ENCODE measurements around the gene THRSP.

DNA sequence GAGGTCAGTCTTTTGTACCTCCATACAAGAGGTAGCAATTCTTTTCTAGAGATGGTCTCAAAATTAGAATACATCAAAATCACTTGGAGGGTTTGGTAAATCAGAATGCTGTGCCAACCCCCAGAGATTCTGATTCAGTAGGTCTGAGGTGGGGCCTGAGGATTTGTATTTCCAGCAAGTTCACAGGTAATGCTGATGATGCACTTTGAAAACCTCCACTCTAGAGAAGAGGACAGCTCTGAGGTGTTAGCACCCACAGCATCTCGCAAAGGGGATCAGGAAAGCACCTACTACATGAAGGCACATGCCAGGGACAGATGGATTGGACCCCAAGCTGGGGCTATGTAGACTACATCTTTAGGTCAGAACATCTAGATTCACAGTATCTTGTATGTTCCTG, 47.8 kb upstream of the THRSP start:
- TF ChIP-seq, protein P1, sequence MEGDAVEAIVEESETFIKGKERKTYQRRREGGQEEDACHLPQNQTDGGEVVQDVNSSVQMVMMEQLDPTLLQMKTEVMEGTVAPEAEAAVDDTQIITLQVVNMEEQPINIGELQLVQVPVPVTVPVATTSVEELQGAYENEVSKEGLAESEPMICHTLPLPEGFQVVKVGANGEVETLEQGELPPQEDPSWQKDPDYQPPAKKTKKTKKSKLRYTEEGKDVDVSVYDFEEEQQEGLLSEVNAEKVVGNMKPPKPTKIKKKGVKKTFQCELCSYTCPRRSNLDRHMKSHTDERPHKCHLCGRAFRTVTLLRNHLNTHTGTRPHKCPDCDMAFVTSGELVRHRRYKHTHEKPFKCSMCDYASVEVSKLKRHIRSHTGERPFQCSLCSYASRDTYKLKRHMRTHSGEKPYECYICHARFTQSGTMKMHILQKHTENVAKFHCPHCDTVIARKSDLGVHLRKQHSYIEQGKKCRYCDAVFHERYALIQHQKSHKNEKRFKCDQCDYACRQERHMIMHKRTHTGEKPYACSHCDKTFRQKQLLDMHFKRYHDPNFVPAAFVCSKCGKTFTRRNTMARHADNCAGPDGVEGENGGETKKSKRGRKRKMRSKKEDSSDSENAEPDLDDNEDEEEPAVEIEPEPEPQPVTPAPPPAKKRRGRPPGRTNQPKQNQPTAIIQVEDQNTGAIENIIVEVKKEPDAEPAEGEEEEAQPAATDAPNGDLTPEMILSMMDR (IDR thresholded peaks at IDR 0.05; ENCODE audit: insufficient read depth, low read length, poor library complexity, severe bottlenecking) = no peak
- TF ChIP-seq EZH2phosphoT487 (conservative IDR thresholded peaks at IDR 0.05; ENCODE audit: low read length) = no peak

All from SU-DHL-6 (cell line).